ENCODE results near the gene IPP. TPM values are rescaled to one million over a fixed set of nuclear protein-coding genes. Genes with fewer than 3 reads are reported as not detected.
"Not testable (repeated sequence)": the region's sequence is repeated elsewhere in the genome, so short reads cannot be mapped to it uniquely, and the experiment has no call there.

Gene IPP
- polyA plus RNA-seq, 4 donors, result 4.2 to 21.1 (median 7.5) TPM

DNA sequence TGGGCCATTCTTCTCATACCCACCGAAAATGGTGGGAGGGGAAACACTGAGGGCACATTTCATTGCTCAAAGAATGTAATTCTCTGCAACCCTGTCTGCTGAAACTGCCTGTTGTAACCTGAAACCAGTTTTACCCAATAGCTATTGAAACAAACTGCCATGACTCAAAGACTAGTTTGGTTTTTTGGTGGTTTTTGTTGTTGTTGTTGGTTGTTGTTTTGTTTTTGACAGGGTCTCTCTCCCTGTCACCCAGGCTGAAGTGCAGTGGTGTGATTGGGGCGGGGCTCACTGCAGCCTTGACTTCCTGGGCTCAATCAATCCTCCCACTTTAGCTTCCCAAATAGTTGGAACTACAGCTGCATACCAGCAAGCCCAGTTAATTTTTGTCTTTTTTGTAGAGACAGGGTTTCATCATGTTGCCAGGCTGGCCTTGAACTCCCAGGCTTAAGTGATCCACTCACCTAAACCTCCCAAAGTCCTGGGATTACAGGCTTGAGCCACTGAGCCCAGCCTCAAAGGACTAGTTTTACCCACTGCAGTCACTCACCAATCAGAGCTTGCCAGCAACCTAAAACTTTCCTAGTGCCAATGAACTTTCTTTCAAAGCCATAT is 2.1 kb upstream of the IPP start:
- DNase-seq (no peak), FAIRE-seq (no peak)
- 82 to 89% (median 83%) methylated on average over 2 of the region's 2 CpGs for WGBS, 3 donors
- H3K27ac ChIP-seq (ENCODE audit: low read depth in 1 of 3, low read length in 2 of 3), result no peak overlapping the region
- no peaks in the 10 kb centered on the region for H3K27me3 ChIP-seq (ENCODE audit: control insufficient read depth in 3 of 3, insufficient read depth in 3 of 3, low read length in 3 of 3)
- H3K4me1 ChIP-seq (ENCODE audit: control insufficient read depth in 3 of 3, insufficient read depth in 2 of 3, low read depth in 1 of 3, low read length in 2 of 3), result peaks cover 0 to 4% (median 0%) of the 10 kb centered on the region in 3 donors
- peaks cover 0 to 5% (median 0%) of the 10 kb centered on the region in 3 donors for H3K36me3 ChIP-seq (ENCODE audit: control insufficient read depth in 3 of 3, insufficient read depth in 2 of 3, low read depth in 1 of 3, low read length in 3 of 3)
- no peak overlapping the region for H3K4me3 ChIP-seq (ENCODE audit: low read depth in 1 of 3, low read length in 3 of 3)
- H3K9me3 ChIP-seq (ENCODE audit: control insufficient read depth in 2 of 2, insufficient read depth in 1 of 2, low read depth in 1 of 2, low read length in 1 of 2), result peaks cover 0 to 25% of the 10 kb centered on the region in 2 donors

DNA sequence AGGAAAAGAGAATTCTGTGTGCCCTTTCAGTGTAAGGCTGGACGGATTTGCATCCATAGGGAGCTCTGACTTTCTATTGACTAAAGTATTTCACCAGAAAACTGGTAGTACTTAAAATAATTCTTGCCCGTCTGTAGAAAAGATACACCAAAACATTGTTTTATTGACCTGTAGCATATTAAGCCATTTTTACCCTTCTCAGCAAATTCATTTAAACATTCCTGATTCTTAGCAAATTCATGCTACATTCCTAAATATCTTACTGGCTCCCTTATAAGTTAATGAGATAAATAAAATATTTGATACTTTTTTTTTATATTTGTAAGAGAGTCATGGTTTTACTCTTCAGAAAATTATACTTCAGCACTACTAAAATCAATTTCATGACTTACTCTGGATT is 1.6 kb upstream of the IPP start:
- FAIRE-seq, result no peak
- 93 to 96% (median 95%) methylated on average over 2 of the region's 2 CpGs for WGBS, 3 donors

DNA sequence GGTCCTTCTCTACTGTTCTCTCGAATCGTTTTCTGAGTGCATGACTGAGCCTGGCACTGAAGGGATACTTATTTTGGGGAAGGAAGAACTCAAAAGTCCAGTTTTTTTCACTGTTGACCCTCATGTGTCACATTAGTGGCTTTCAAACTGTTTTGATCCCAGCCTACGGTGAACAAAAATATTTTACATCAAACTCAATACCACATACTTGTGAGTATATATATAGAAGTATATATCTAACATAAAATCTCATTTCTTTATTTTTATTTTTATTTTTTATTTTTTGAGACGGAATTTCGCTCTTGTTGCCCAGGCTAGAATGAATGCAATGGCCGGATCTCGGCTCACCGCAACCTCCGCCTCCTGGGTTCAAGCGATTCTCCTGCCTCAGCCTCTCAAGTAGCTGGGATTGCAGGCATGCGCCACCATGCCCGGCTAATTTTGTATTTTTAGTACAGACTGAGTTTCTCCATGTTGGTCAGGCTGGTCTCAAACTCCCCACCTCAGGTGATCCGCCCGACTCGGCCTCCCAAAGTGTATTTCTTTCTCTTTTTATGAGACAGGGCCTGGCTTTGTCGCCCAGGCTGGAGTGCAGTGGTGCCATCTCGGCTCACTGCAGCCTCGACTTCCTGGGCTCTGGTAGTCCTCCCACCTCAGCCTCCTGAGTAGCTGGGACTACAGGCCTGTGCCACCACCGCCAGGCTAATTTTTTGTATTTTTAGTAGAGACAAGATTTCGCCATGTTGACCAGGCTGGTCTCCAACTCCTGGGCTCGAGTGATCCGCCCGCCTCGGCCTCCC is 786 bp upstream of the IPP start:
- H3K27me3 ChIP-seq (ENCODE audit: control insufficient read depth in 3 of 3, insufficient read depth in 3 of 3, low read length in 3 of 3); H3K36me3 ChIP-seq (ENCODE audit: control insufficient read depth in 3 of 3, insufficient read depth in 2 of 3, low read depth in 1 of 3, low read length in 3 of 3); H3K4me1 ChIP-seq (ENCODE audit: control insufficient read depth in 3 of 3, insufficient read depth in 2 of 3, low read depth in 1 of 3, low read length in 2 of 3); DNase-seq; FAIRE-seq: not testable (repeated sequence)
- Histone ChIP-seq H3K4me3 (ENCODE audit: low read depth in 1 of 3, low read length in 3 of 3) (peak overlapping the region; percentile 57 to 81 (median 67)), H3K9me3 (ENCODE audit: control insufficient read depth in 2 of 2, insufficient read depth in 1 of 2, low read depth in 1 of 2, low read length in 1 of 2) (peaks cover 0 to 25% of the 10 kb centered on the region in 2 donors), H3K27ac (ENCODE audit: low read depth in 1 of 3, low read length in 2 of 3) (peak overlapping the region; percentile 89 to 99 (median 91))
- 81 to 85% (median 82%) methylated on average over 24 of the region's 24 CpGs for WGBS, 3 donors

More for the DNA sequence above, 1.6 kb upstream of the IPP start:
- H3K9me3 ChIP-seq (ENCODE audit: control insufficient read depth in 2 of 2, insufficient read depth in 1 of 2, low read depth in 1 of 2, low read length in 1 of 2), result peaks cover 0 to 25% of the 10 kb centered on the region in 2 donors
- no peak overlapping the region for H3K4me3 ChIP-seq (ENCODE audit: low read depth in 1 of 3, low read length in 3 of 3)
- DNase-seq, result no peak
- no peak overlapping the region for H3K27ac ChIP-seq (ENCODE audit: low read depth in 1 of 3, low read length in 2 of 3)
- H3K27me3 ChIP-seq (ENCODE audit: control insufficient read depth in 3 of 3, insufficient read depth in 3 of 3, low read length in 3 of 3), result no peaks in the 10 kb centered on the region
- H3K4me1 ChIP-seq (ENCODE audit: control insufficient read depth in 3 of 3, insufficient read depth in 2 of 3, low read depth in 1 of 3, low read length in 2 of 3), result peaks cover 0 to 4% (median 0%) of the 10 kb centered on the region in 3 donors
- peaks cover 0 to 5% (median 0%) of the 10 kb centered on the region in 3 donors for H3K36me3 ChIP-seq (ENCODE audit: control insufficient read depth in 3 of 3, insufficient read depth in 2 of 3, low read depth in 1 of 3, low read length in 3 of 3)

DNA sequence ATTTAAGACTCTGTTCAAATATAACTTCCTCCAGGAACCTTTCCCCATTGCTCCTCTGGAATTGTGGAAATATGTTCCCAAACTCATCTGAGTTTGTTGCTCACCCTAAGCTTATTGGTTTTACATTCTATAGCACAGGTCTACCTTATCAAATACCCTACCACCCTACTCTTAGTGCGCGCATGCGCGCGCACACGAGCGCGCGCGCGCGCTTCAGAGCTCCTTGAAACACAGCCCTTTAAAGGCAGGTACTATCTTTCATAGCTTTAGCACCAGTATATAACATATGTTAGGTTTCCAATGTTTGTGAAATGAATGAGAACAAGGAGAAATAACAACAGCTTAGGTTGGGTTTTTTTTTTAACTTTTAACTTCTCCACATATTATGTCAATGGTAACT is 3.5 kb downstream of the IPP start:
- peaks cover 0 to 4% (median 0%) of the 10 kb centered on the region in 3 donors for H3K4me1 ChIP-seq (ENCODE audit: control insufficient read depth in 3 of 3, insufficient read depth in 2 of 3, low read depth in 1 of 3, low read length in 2 of 3)
- H3K9me3 ChIP-seq (ENCODE audit: control insufficient read depth in 2 of 2, insufficient read depth in 1 of 2, low read depth in 1 of 2, low read length in 1 of 2), result no peaks in the 10 kb centered on the region
- peaks cover 2 to 34% (median 8%) of the 10 kb centered on the region in 3 donors for H3K36me3 ChIP-seq (ENCODE audit: control insufficient read depth in 3 of 3, insufficient read depth in 2 of 3, low read depth in 1 of 3, low read length in 3 of 3)
- FAIRE-seq (no peak), DNase-seq (no peak)
- 97 to 99% (median 98%) methylated on average over 12 of the region's 12 CpGs for WGBS, 3 donors
- H3K4me3 ChIP-seq (ENCODE audit: low read depth in 1 of 3, low read length in 3 of 3), result no peak overlapping the region
- H3K27ac ChIP-seq (ENCODE audit: low read depth in 1 of 3, low read length in 2 of 3), result no peak overlapping the region
- no peaks in the 10 kb centered on the region for H3K27me3 ChIP-seq (ENCODE audit: control insufficient read depth in 3 of 3, insufficient read depth in 3 of 3, low read length in 3 of 3)

DNA sequence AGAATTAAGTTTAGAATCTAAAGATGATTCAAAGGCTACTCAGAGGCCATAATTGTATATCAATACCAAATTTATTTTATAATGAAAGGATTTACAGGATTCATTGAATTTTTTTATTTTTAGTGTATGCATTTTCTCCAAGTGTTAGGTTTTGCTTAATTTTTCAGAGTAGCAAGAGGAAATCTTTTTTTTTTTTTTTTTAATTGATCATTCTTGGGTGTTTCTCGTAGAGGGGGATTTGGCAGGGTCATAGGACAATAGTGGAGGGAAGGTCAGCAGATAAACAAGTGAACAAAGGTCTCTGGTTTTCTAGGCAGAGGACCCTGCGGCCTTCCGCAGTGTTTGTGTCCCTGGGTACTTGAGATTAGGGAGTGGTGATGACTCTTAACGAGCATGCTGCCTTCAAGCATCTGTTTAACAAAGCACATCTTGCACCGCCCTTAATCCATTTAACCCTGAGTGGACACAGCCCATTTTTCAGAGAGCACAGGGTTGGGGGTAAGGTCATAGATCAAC is 10.8 kb downstream of the IPP start:
- not testable (repeated sequence) for H3K9me3 ChIP-seq (ENCODE audit: control insufficient read depth in 2 of 2, insufficient read depth in 1 of 2, low read depth in 1 of 2, low read length in 1 of 2); DNase-seq; H3K4me3 ChIP-seq (ENCODE audit: low read depth in 1 of 3, low read length in 3 of 3); FAIRE-seq; H3K4me1 ChIP-seq (ENCODE audit: control insufficient read depth in 3 of 3, insufficient read depth in 2 of 3, low read depth in 1 of 3, low read length in 2 of 3); H3K27me3 ChIP-seq (ENCODE audit: control insufficient read depth in 3 of 3, insufficient read depth in 3 of 3, low read length in 3 of 3); H3K27ac ChIP-seq (ENCODE audit: low read depth in 1 of 3, low read length in 2 of 3)
- H3K36me3 ChIP-seq (ENCODE audit: control insufficient read depth in 3 of 3, insufficient read depth in 2 of 3, low read depth in 1 of 3, low read length in 3 of 3), result peaks cover 0 to 29% (median 9%) of the 10 kb centered on the region in 3 donors
- 70 to 92% (median 75%) methylated on average over 4 to 5 of the region's 5 CpGs for WGBS, 3 donors

DNA sequence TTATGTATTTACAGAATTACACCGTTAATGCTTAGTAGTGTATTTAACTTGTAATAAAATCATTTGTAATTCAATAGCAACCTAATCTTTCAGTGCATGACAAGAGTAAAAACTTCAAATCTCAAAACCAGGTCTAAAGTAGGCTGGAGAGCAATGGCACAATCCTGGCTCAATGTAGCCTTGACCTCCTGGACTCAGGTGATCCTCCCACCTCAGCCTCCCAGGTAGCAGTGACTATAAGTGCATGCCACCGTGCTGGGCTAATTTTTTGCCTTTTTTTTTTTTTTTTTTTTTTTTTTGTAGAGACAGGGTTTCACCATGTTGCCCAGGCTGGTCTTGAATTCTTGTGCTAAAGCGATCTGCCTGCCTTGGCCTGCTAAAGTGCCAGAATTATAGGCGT is 11.3 kb downstream of the IPP start:
- no peak overlapping the region for H3K27ac ChIP-seq (ENCODE audit: low read depth in 1 of 3, low read length in 2 of 3)
- H3K4me1 ChIP-seq (ENCODE audit: control insufficient read depth in 3 of 3, insufficient read depth in 2 of 3, low read depth in 1 of 3, low read length in 2 of 3), result no peaks in the 10 kb centered on the region
- H3K27me3 ChIP-seq (ENCODE audit: control insufficient read depth in 3 of 3, insufficient read depth in 3 of 3, low read length in 3 of 3), result no peaks in the 10 kb centered on the region
- 93 to 96% (median 94%) methylated on average over 4 of the region's 4 CpGs for WGBS, 3 donors
- peaks cover 0 to 3% of the 10 kb centered on the region in 2 donors for H3K9me3 ChIP-seq (ENCODE audit: control insufficient read depth in 2 of 2, insufficient read depth in 1 of 2, low read depth in 1 of 2, low read length in 1 of 2)
- no peak for FAIRE-seq
- no peak overlapping the region for H3K4me3 ChIP-seq (ENCODE audit: low read depth in 1 of 3, low read length in 3 of 3)
- DNase-seq, result no peak
- H3K36me3 ChIP-seq (ENCODE audit: control insufficient read depth in 3 of 3, insufficient read depth in 2 of 3, low read depth in 1 of 3, low read length in 3 of 3), result peaks cover 0 to 28% (median 7%) of the 10 kb centered on the region in 3 donors

DNA sequence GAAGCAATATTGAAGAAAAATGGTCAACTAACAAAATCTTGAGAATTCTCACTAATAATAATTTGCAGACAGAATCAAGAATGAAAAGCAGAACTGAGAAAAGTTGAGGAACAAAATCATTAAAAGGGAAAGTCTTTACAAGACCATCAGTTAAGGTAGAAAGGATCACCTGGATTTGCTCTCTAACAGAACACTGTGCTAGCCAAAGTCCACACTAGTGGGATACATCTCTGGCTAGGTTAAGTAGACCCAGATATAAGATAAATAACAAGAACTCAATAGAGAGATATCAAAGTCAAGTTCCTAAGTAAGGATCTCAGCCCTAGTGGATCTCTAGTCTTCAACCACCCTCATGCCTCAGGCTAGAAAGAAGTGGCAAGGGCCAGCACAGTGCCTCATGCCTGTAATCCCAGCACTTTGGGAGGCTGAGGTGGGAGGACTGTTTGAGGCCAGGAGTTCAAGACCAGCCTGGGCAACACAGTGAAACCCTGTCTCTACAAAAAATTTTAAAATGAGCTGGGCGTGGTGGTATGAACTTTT is 19.6 kb downstream of the IPP start:
- DNase-seq, result no peak
- 94 to 100% (median 95%) methylated on average over 1 of the region's 1 CpG for WGBS, 3 donors
- Histone ChIP-seq H3K27ac (ENCODE audit: low read depth in 1 of 3, low read length in 2 of 3) (no peak overlapping the region), H3K4me3 (ENCODE audit: low read depth in 1 of 3, low read length in 3 of 3) (no peak overlapping the region), H3K27me3 (ENCODE audit: control insufficient read depth in 3 of 3, insufficient read depth in 3 of 3, low read length in 3 of 3) (no peaks in the 10 kb centered on the region), H3K36me3 (ENCODE audit: control insufficient read depth in 3 of 3, insufficient read depth in 2 of 3, low read depth in 1 of 3, low read length in 3 of 3) (peaks cover 0 to 38% (median 6%) of the 10 kb centered on the region in 3 donors), H3K9me3 (ENCODE audit: control insufficient read depth in 2 of 2, insufficient read depth in 1 of 2, low read depth in 1 of 2, low read length in 1 of 2) (no peaks in the 10 kb centered on the region), H3K4me1 (ENCODE audit: control insufficient read depth in 3 of 3, insufficient read depth in 2 of 3, low read depth in 1 of 3, low read length in 2 of 3) (no peaks in the 10 kb centered on the region)
- no peak for FAIRE-seq

DNA sequence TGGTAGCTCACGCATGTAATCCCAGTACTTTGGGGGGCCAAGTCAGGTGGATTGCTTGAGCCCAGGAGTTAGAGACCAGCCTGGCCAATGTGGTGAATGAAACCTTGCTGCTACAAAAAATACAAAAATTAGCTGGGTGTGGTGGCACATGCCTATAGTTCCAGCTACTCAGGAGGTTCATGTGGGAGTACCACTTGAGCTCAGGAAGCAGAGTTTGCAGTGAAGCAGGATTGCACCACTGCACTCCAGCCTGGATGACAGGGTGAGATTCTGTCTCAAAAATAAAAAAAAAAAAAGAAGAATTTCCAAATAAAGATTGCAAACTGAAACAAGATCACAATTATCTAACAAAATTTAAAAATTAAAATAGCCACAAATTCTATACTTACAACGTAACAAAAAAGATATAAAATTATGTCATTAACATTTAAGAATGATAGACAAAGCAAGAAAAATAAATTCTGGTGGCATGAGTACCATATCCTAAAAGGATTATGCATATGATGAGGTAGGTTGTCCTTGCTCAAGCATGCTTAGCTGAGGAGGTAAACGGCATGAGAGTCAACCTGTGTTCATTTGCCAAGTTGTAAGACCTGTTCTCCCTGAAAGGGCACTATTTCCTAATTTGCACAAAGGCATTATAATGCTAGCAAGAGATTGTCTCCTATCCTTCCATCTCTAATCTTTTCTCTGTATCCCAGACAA is 20.2 kb downstream of the IPP start:
- Histone ChIP-seq H3K9me3 (ENCODE audit: control insufficient read depth in 2 of 2, insufficient read depth in 1 of 2, low read depth in 1 of 2, low read length in 1 of 2) (no peaks in the 10 kb centered on the region), H3K36me3 (ENCODE audit: control insufficient read depth in 3 of 3, insufficient read depth in 2 of 3, low read depth in 1 of 3, low read length in 3 of 3) (peaks cover 0 to 36% (median 6%) of the 10 kb centered on the region in 3 donors), H3K27ac (ENCODE audit: low read depth in 1 of 3, low read length in 2 of 3) (no peak overlapping the region), H3K4me1 (ENCODE audit: control insufficient read depth in 3 of 3, insufficient read depth in 2 of 3, low read depth in 1 of 3, low read length in 2 of 3) (no peaks in the 10 kb centered on the region), H3K4me3 (ENCODE audit: low read depth in 1 of 3, low read length in 3 of 3) (no peak overlapping the region), H3K27me3 (ENCODE audit: control insufficient read depth in 3 of 3, insufficient read depth in 3 of 3, low read length in 3 of 3) (no peaks in the 10 kb centered on the region)
- DNase-seq, result no peak
- FAIRE-seq, result no peak
- 68 to 76% (median 68%) methylated on average over 3 of the region's 3 CpGs for WGBS, 3 donors

All from small intestine (tissue), 7 donors.